ENCODE data around the gene SLC35A4. TPM values are rescaled to one million over a fixed set of nuclear protein-coding genes. Genes with fewer than 3 reads are reported as not detected.

The SLC35A4 gene
- total and polyA plus RNA-seq, 2 of the 13 experiments (the other 11 are each of a cell fraction or from before 2014, with no cell fraction given), result 0.71 to 4.0 TPM

DNA sequence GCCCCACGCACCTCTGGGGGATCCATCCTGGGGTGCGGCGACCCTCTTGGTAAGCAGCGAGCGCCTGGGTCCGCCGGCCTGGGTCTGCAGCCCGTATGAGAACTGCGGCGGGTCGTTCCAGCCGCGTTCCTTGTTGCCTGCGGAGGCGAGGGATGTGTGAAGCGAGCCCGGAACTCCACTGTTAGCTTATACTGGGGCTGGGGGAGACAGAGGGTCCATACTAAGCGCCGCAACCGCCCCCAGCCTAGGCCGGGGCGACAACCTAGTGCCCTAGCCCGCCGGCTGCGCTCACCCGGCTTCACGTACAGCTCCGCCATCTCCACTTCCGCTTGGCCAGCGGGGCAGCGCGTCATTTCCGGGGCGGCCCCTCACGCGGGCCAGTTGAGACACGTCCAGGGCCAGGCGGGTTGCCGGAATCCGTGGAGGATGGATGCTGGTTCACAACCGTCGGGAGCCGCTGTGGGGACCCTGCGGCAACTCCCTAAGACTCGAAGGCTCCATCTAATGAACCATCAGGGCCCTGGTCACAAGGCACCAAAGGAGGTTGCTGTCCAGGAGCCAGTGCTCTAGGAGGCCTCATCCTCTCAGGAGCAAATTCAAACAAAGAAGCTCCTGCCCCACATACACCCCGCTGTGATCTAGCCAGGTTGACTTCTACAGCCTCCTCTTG is 7.4 kb upstream of the SLC35A4 start, which contains the start of gene SRA1 (continued):
- TF ChIP-seq, protein P1, sequence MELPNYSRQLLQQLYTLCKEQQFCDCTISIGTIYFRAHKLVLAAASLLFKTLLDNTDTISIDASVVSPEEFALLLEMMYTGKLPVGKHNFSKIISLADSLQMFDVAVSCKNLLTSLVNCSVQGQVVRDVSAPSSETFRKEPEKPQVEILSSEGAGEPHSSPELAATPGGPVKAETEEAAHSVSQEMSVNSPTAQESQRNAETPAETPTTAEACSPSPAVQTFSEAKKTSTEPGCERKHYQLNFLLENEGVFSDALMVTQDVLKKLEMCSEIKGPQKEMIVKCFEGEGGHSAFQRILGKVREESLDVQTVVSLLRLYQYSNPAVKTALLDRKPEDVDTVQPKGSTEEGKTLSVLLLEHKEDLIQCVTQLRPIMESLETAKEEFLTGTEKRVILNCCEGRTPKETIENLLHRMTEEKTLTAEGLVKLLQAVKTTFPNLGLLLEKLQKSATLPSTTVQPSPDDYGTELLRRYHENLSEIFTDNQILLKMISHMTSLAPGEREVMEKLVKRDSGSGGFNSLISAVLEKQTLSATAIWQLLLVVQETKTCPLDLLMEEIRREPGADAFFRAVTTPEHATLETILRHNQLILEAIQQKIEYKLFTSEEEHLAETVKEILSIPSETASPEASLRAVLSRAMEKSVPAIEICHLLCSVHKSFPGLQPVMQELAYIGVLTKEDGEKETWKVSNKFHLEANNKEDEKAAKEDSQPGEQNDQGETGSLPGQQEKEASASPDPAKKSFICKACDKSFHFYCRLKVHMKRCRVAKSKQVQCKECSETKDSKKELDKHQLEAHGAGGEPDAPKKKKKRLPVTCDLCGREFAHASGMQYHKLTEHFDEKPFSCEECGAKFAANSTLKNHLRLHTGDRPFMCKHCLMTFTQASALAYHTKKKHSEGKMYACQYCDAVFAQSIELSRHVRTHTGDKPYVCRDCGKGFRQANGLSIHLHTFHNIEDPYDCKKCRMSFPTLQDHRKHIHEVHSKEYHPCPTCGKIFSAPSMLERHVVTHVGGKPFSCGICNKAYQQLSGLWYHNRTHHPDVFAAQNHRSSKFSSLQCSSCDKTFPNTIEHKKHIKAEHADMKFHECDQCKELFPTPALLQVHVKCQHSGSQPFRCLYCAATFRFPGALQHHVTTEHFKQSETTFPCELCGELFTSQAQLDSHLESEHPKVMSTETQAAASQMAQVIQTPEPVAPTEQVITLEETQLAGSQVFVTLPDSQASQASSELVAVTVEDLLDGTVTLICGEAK (IDR thresholded peaks at IDR 0.05), result peak; percentile 73
- TF ChIP-seq, protein P1 (CRISPR knock-in tag; IDR thresholded peaks at IDR 0.05), result peak; percentile 39; the same call in 1 of the 2 replicates
- TF ChIP-seq AGO1 (IDR thresholded peaks at IDR 0.05; ENCODE audit: low read depth, low read length, poor library complexity, severe bottlenecking) (peak; percentile 80), KLF16 (CRISPR knock-in tag; IDR thresholded peaks at IDR 0.05) (peak in 1 of 2 experiments; percentile 30; a peak in 1 of 4 replicates), SATB2 (CRISPR knock-in tag; IDR thresholded peaks at IDR 0.05) (no peak), ZNF530 (CRISPR knock-in tag; IDR thresholded peaks at IDR 0.05; ENCODE audit: low read depth) (no peak), FOXA1 (IDR thresholded peaks at IDR 0.05) (no peak), FOXA1 (CRISPR knock-in tag; IDR thresholded peaks at IDR 0.05) (no peak)
- TF ChIP-seq, protein P2, sequence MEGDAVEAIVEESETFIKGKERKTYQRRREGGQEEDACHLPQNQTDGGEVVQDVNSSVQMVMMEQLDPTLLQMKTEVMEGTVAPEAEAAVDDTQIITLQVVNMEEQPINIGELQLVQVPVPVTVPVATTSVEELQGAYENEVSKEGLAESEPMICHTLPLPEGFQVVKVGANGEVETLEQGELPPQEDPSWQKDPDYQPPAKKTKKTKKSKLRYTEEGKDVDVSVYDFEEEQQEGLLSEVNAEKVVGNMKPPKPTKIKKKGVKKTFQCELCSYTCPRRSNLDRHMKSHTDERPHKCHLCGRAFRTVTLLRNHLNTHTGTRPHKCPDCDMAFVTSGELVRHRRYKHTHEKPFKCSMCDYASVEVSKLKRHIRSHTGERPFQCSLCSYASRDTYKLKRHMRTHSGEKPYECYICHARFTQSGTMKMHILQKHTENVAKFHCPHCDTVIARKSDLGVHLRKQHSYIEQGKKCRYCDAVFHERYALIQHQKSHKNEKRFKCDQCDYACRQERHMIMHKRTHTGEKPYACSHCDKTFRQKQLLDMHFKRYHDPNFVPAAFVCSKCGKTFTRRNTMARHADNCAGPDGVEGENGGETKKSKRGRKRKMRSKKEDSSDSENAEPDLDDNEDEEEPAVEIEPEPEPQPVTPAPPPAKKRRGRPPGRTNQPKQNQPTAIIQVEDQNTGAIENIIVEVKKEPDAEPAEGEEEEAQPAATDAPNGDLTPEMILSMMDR (CRISPR knock-in tag; IDR thresholded peaks at IDR 0.05), result peak; percentile 33
- TF ChIP-seq, protein P3, sequence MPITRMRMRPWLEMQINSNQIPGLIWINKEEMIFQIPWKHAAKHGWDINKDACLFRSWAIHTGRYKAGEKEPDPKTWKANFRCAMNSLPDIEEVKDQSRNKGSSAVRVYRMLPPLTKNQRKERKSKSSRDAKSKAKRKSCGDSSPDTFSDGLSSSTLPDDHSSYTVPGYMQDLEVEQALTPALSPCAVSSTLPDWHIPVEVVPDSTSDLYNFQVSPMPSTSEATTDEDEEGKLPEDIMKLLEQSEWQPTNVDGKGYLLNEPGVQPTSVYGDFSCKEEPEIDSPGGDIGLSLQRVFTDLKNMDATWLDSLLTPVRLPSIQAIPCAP (CRISPR knock-in tag; IDR thresholded peaks at IDR 0.05; ENCODE audit: low read depth), result no peak
- TF ChIP-seq, protein P4, sequence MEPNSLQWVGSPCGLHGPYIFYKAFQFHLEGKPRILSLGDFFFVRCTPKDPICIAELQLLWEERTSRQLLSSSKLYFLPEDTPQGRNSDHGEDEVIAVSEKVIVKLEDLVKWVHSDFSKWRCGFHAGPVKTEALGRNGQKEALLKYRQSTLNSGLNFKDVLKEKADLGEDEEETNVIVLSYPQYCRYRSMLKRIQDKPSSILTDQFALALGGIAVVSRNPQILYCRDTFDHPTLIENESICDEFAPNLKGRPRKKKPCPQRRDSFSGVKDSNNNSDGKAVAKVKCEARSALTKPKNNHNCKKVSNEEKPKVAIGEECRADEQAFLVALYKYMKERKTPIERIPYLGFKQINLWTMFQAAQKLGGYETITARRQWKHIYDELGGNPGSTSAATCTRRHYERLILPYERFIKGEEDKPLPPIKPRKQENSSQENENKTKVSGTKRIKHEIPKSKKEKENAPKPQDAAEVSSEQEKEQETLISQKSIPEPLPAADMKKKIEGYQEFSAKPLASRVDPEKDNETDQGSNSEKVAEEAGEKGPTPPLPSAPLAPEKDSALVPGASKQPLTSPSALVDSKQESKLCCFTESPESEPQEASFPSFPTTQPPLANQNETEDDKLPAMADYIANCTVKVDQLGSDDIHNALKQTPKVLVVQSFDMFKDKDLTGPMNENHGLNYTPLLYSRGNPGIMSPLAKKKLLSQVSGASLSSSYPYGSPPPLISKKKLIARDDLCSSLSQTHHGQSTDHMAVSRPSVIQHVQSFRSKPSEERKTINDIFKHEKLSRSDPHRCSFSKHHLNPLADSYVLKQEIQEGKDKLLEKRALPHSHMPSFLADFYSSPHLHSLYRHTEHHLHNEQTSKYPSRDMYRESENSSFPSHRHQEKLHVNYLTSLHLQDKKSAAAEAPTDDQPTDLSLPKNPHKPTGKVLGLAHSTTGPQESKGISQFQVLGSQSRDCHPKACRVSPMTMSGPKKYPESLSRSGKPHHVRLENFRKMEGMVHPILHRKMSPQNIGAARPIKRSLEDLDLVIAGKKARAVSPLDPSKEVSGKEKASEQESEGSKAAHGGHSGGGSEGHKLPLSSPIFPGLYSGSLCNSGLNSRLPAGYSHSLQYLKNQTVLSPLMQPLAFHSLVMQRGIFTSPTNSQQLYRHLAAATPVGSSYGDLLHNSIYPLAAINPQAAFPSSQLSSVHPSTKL (CRISPR knock-in tag; IDR thresholded peaks at IDR 0.05), result peak; percentile 64

Data from HepG2 (cell line).